ENCODE results near the gene ATAD3C.
A peak's percentile ranks its signal among the peaks of the same experiment; 100 is the strongest.

The ATAD3C gene

GRCh38 chr1:1471389-1472052 lies 22.0 kb downstream of the ATAD3C start, which contains the start of gene ATAD3B (continued):
- TF ChIP-seq ZNF501 (tag by site-specific recombination; IDR thresholded peaks at IDR 0.05): no peak; the same call in 1 of the 2 replicates
- TF ChIP-seq KLF10 (tag by site-specific recombination; IDR thresholded peaks at IDR 0.05): peak; percentile 96
- TF ChIP-seq ZBTB8A (tag by site-specific recombination; IDR thresholded peaks at IDR 0.05): peak; percentile 74
- TF ChIP-seq ZNF175 (tag by site-specific recombination; IDR thresholded peaks at IDR 0.05): no peak
- TF ChIP-seq ELK4 (IDR thresholded peaks at IDR 0.05; ENCODE audit: borderline replicate concordance, low read depth, low read length): no peak
- TF ChIP-seq ZSCAN16 (tag by site-specific recombination; IDR thresholded peaks at IDR 0.05): no peak
- TF ChIP-seq MEIS1 (CRISPR knock-in tag; IDR thresholded peaks at IDR 0.05; ENCODE audit: borderline replicate concordance): no peak
- no peak for TF ChIP-seq ZSCAN18 (tag by site-specific recombination; IDR thresholded peaks at IDR 0.05)
- TF ChIP-seq ZNF335 (tag by site-specific recombination; conservative IDR thresholded peaks at IDR 0.05): peak; percentile 59
- peak; percentile 68; the same call in 1 of the 2 replicates for TF ChIP-seq ZNF391 (tag by site-specific recombination; IDR thresholded peaks at IDR 0.05; ENCODE audit: borderline replicate concordance, low read depth)
- TF ChIP-seq SP7 (tag by site-specific recombination; IDR thresholded peaks at IDR 0.05): peak; percentile 74
- no peak for TF ChIP-seq PRDM4 (tag by site-specific recombination; IDR thresholded peaks at IDR 0.05)
- TF ChIP-seq ZNF777 (tag by site-specific recombination; IDR thresholded peaks at IDR 0.05; ENCODE audit: borderline replicate concordance): no peak
- no peak for TF ChIP-seq ZNF311 (tag by site-specific recombination; IDR thresholded peaks at IDR 0.05; ENCODE audit: borderline replicate concordance)
- no peak for TF ChIP-seq ZNF366 (tag by site-specific recombination; conservative IDR thresholded peaks at IDR 0.05)
- TF ChIP-seq ZNF169 (tag by site-specific recombination; IDR thresholded peaks at IDR 0.05): no peak
- peak; percentile 97 for TF ChIP-seq KLF9 (tag by site-specific recombination; IDR thresholded peaks at IDR 0.05; ENCODE audit: low read depth)
- no peak for TF ChIP-seq BCL6B (tag by site-specific recombination; IDR thresholded peaks at IDR 0.05)
- TF ChIP-seq ZNF664 (tag by site-specific recombination; IDR thresholded peaks at IDR 0.05): no peak
- TF ChIP-seq ZNF174 (tag by site-specific recombination; IDR thresholded peaks at IDR 0.05): no peak
- TF ChIP-seq YY1 (tag by site-specific recombination; IDR thresholded peaks at IDR 0.05): no peak
- TF ChIP-seq ZNF610 (tag by site-specific recombination; IDR thresholded peaks at IDR 0.05; ENCODE audit: borderline replicate concordance): peak; percentile 63; the same call in 1 of the 2 replicates
- TF ChIP-seq SETDB1 (IDR thresholded peaks at IDR 0.05; ENCODE audit: insufficient read length, low read length): no peak
- TF ChIP-seq ZNF48 (tag by site-specific recombination; IDR thresholded peaks at IDR 0.05): no peak
- no peak for TF ChIP-seq ZNF701 (tag by site-specific recombination; IDR thresholded peaks at IDR 0.05)
- no peak for TF ChIP-seq ZBTB44 (tag by site-specific recombination; IDR thresholded peaks at IDR 0.05)
- no peak for TF ChIP-seq GLI2 (tag by site-specific recombination; IDR thresholded peaks at IDR 0.05; ENCODE audit: borderline replicate concordance, low read depth)
- no peak for TF ChIP-seq HOXC10 (CRISPR knock-in tag; IDR thresholded peaks at IDR 0.05)
- peak; percentile 81 for TF ChIP-seq ZBTB10 (tag by site-specific recombination; IDR thresholded peaks at IDR 0.05)
- no peak for TF ChIP-seq ZNF624 (tag by site-specific recombination; IDR thresholded peaks at IDR 0.05)
- no peak for TF ChIP-seq OSR2 (tag by site-specific recombination; IDR thresholded peaks at IDR 0.05)

Measured in HEK293 (cell line).